ENCODE data around the gene TTLL6.

DNA sequence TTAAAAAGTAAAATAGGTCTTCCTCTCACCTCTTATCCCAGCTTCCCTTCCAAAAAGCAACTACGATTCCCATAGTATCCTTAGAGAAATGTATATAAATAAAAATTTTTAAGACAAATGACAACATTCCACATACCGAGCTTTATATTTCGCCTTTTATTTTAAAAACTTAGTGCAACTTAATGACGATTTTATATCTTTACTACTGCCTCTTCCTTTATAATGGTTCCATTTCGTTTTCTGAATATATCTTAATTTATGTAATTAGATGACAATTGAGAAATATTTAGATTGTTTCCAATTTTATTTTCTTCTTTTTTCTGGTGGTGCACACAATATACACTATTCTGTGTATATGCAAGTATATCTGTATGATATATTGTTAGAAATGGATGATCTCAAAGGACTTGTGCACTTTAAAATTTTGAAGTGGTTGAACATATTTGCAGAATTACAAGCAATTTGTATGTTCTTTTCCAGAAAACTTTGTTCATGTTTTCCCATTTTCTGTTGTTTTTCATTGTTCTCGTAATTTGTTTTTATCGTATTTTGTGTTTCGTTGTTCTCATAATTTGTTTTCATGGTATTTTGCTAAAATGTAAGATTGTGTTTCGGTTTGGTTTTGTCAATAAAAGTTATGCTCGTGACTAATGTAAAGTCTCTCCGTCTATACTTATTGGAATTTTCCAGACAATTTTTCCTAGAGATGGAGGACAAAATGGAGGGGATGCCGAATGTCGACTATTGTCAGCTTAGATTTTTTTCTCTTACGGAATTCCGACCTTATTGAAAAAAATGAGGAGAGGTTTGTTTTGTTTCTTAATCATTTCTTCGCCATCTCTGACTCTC lies 68.1 kb downstream of the TTLL6 start:
- TF ChIP-seq, protein P1, sequence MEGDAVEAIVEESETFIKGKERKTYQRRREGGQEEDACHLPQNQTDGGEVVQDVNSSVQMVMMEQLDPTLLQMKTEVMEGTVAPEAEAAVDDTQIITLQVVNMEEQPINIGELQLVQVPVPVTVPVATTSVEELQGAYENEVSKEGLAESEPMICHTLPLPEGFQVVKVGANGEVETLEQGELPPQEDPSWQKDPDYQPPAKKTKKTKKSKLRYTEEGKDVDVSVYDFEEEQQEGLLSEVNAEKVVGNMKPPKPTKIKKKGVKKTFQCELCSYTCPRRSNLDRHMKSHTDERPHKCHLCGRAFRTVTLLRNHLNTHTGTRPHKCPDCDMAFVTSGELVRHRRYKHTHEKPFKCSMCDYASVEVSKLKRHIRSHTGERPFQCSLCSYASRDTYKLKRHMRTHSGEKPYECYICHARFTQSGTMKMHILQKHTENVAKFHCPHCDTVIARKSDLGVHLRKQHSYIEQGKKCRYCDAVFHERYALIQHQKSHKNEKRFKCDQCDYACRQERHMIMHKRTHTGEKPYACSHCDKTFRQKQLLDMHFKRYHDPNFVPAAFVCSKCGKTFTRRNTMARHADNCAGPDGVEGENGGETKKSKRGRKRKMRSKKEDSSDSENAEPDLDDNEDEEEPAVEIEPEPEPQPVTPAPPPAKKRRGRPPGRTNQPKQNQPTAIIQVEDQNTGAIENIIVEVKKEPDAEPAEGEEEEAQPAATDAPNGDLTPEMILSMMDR (IDR thresholded peaks at IDR 0.05; ENCODE audit: control extremely low read depth in 1 of 3, insufficient read depth in 1 of 3, low read depth in 1 of 3, low read length in 3 of 3) = no peak
- TF ChIP-seq POLR2A (IDR thresholded peaks at IDR 0.05; ENCODE audit: control extremely low read depth in 1 of 2, low read depth in 2 of 2, low read length in 2 of 2) = no peak
